ENCODE data around the gene RIMBP2. TPM values are rescaled to one million over a fixed set of nuclear protein-coding genes. Genes with fewer than 3 reads are reported as not detected.

Gene RIMBP2
- total and polyA plus RNA-seq, 2 experiments from 2014 or later, result 0.31 to 0.37 TPM

DNA sequence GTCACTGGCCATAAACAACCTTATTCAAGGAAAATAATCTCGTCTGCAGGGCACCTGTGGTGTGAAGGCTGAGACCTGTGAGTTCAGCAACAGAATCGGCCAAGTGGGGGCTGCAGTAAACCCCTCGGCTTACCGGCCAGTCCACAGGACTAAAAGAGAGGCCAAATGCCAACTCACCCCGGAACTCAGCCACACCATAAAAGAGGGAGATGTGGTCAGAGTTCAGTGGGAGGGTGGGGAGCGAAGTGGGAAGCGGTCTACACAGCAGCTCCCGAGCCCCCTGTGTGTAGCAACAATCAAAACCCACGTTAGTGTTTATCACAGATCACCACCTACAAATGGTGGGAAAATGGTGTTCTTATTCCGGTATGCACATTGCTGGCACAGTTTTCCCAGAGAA lies 225.4 kb downstream of the RIMBP2 start (continued):
- no peak for TF ChIP-seq ZNF462 (CRISPR knock-in tag; IDR thresholded peaks at IDR 0.05)

DNA sequence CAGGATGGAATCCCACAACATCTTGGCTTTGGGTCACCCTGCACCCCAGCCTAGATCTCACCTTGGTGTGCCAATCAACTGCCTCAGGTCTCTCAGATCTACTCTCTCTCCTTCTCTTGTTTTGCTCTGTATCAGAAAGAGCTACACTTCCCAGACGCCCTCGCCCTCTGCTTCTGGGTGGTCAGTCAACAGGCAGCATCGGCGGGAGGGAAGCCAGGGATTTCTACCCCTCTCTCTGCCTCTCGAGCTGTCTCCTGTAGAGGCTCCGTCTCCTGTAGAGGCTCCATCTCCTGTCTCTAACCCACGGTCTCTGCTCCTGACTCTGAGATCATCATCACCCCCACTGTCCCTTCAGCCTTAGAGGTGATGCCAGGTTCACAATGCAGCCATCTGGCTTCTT lies 226.8 kb downstream of the RIMBP2 start:
- H4K20me1 ChIP-seq (replicated peaks; ENCODE audit: insufficient read depth), result no peaks in the 10 kb centered on the region
- H2AFZ ChIP-seq, result no peak overlapping the region
- H3K4me3 ChIP-seq, result no peak overlapping the region
- Mint-ChIP-seq H3K27me3 (ENCODE audit: insufficient read depth, low read depth, poor library complexity) (peaks cover 4% of the 10 kb centered on the region), H3K4me1 (no peaks in the 10 kb centered on the region; the same call in 2 of the 3 replicates), H3K9me3 (peaks cover 99% of the 10 kb centered on the region), H3K36me3 (ENCODE audit: low read depth) (peaks cover 28% of the 10 kb centered on the region; the same call in 2 of the 3 replicates), H3K4me3 (no peak overlapping the region), H3K27ac (no peak overlapping the region)
- no peaks in the 10 kb centered on the region for H3K27me3 ChIP-seq (ENCODE audit: insufficient read depth)
- H3K9me2 ChIP-seq (ENCODE audit: insufficient read depth), result no peaks in the 10 kb centered on the region
- no peaks in the 10 kb centered on the region for H3F3A ChIP-seq (replicated peaks; ENCODE audit: low read depth)
- H3K4me2 ChIP-seq, result no peak overlapping the region
- no peak for ATAC-seq
- H3K4me1 ChIP-seq (ENCODE audit: insufficient read depth), result no peaks in the 10 kb centered on the region
- no peaks in the 10 kb centered on the region for H3K79me2 ChIP-seq (replicated peaks; ENCODE audit: insufficient read depth)
- DNase-seq (ENCODE audit: low spot score), result no peak
- no peaks in the 10 kb centered on the region for H3K36me3 ChIP-seq (ENCODE audit: insufficient read depth)
- H3K27ac ChIP-seq (ENCODE audit: low read depth), result no peak overlapping the region
- TF ChIP-seq, protein P1, sequence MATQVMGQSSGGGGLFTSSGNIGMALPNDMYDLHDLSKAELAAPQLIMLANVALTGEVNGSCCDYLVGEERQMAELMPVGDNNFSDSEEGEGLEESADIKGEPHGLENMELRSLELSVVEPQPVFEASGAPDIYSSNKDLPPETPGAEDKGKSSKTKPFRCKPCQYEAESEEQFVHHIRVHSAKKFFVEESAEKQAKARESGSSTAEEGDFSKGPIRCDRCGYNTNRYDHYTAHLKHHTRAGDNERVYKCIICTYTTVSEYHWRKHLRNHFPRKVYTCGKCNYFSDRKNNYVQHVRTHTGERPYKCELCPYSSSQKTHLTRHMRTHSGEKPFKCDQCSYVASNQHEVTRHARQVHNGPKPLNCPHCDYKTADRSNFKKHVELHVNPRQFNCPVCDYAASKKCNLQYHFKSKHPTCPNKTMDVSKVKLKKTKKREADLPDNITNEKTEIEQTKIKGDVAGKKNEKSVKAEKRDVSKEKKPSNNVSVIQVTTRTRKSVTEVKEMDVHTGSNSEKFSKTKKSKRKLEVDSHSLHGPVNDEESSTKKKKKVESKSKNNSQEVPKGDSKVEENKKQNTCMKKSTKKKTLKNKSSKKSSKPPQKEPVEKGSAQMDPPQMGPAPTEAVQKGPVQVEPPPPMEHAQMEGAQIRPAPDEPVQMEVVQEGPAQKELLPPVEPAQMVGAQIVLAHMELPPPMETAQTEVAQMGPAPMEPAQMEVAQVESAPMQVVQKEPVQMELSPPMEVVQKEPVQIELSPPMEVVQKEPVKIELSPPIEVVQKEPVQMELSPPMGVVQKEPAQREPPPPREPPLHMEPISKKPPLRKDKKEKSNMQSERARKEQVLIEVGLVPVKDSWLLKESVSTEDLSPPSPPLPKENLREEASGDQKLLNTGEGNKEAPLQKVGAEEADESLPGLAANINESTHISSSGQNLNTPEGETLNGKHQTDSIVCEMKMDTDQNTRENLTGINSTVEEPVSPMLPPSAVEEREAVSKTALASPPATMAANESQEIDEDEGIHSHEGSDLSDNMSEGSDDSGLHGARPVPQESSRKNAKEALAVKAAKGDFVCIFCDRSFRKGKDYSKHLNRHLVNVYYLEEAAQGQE (IDR thresholded peaks at IDR 0.05; ENCODE audit: unreplicated experiment), result no peak
- TF ChIP-seq EZH2 (IDR thresholded peaks at IDR 0.05; ENCODE audit: low read depth, unreplicated experiment) (no peak), ZNF331 (CRISPR knock-in tag; IDR thresholded peaks at IDR 0.05; ENCODE audit: low read depth) (no peak), EZH2phosphoT487 (IDR thresholded peaks at IDR 0.05; ENCODE audit: unreplicated experiment) (no peak), ETS1 (IDR thresholded peaks at IDR 0.05) (no peak), ZNF114 (CRISPR knock-in tag; IDR thresholded peaks at IDR 0.05) (no peak), NANOG (IDR thresholded peaks at IDR 0.05; ENCODE audit: borderline replicate concordance) (no peak)
